Measurements from ENCODE around the gene PTHLH. TPM values are rescaled to one million over a fixed set of nuclear protein-coding genes. Genes with fewer than 3 reads are reported as not detected.

PTHLH gene
- total RNA-seq, 1 experiment from 2014 or later: 0.35 TPM

DNA sequence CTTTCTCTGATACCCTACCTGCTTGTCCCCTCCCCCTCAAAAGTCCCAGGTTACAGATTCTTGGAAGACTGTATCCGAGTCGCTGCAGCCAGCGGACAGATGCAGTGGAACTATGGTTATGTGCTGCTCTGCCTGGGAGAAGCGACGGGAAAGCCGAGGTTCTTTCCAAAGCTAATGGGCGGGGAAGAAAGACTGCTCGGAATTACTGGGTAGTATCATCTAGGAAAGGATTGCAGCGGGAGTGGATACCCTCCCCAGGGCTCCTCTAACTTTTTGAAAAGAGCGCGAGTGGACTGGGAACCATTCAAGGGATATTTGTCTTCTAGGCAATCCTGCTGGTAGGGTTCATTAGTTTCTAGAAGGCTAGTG lies 1.4 kb downstream of the PTHLH start:
- Histone ChIP-seq H2BK120ac (ENCODE audit: low read depth, low read length, poor library complexity, severe bottlenecking) (no peak overlapping the region), H2BK5ac (ENCODE audit: insufficient read length, low read length) (no peak overlapping the region), H3K23ac (ENCODE audit: insufficient read length, low read depth, low read length) (no peak overlapping the region), H2BK15ac (ENCODE audit: low read depth, low read length) (no peak overlapping the region), H3K27ac (ENCODE audit: insufficient read length, low read depth, low read length) (no peak overlapping the region), H3K79me2 (ENCODE audit: insufficient read depth, low read length) (no peaks in the 10 kb centered on the region), H4K8ac (replicated peaks; ENCODE audit: insufficient read length, low read depth, low read length) (no peak overlapping the region), H3K9ac (ENCODE audit: extremely low read depth, insufficient read length, low read length) (no peak overlapping the region), H2AK5ac (ENCODE audit: insufficient read length, low read length) (no peak overlapping the region), H3K14ac (ENCODE audit: insufficient read depth, low read length) (no peak overlapping the region), H4K20me1 (ENCODE audit: control insufficient read depth, insufficient read depth, insufficient read length) (no peaks in the 10 kb centered on the region), H3K18ac (ENCODE audit: insufficient read length, low read depth, low read length) (no peak overlapping the region), H2BK20ac (ENCODE audit: low read depth, low read length, poor library complexity, severe bottlenecking) (no peak overlapping the region), H3K79me1 (ENCODE audit: insufficient read depth, low read depth, low read length, poor library complexity, severe bottlenecking) (no peaks in the 10 kb centered on the region), H3T11ph (ENCODE audit: low read length) (no peak overlapping the region), H3K4ac (ENCODE audit: low read depth, low read length) (no peak overlapping the region), H3K4me2 (ENCODE audit: insufficient read depth, insufficient read length, low read length) (peak overlapping the region; percentile 83), H4K5ac (ENCODE audit: insufficient read length, low read depth, low read length) (no peak overlapping the region), H3K56ac (ENCODE audit: insufficient read length, low read depth, low read length) (no peak overlapping the region), H2BK12ac (ENCODE audit: insufficient read length, low read depth, low read length) (no peak overlapping the region), H4K91ac (ENCODE audit: insufficient read length, low read depth, low read length) (no peak overlapping the region), H3K9me3 (ENCODE audit: control insufficient read depth, low read depth, low read length) (no peaks in the 10 kb centered on the region), H3K4me1 (ENCODE audit: insufficient read depth, low read length) (peaks cover 2% of the 10 kb centered on the region), H3K27me3 (ENCODE audit: insufficient read depth, low read length) (peaks cover 70% of the 10 kb centered on the region), H3K23me2 (ENCODE audit: insufficient read length, low read depth, low read length, poor library complexity, severe bottlenecking) (peaks cover 39% of the 10 kb centered on the region), H2AFZ (ENCODE audit: low read length) (no peak overlapping the region)
- TF ChIP-seq, protein P1, sequence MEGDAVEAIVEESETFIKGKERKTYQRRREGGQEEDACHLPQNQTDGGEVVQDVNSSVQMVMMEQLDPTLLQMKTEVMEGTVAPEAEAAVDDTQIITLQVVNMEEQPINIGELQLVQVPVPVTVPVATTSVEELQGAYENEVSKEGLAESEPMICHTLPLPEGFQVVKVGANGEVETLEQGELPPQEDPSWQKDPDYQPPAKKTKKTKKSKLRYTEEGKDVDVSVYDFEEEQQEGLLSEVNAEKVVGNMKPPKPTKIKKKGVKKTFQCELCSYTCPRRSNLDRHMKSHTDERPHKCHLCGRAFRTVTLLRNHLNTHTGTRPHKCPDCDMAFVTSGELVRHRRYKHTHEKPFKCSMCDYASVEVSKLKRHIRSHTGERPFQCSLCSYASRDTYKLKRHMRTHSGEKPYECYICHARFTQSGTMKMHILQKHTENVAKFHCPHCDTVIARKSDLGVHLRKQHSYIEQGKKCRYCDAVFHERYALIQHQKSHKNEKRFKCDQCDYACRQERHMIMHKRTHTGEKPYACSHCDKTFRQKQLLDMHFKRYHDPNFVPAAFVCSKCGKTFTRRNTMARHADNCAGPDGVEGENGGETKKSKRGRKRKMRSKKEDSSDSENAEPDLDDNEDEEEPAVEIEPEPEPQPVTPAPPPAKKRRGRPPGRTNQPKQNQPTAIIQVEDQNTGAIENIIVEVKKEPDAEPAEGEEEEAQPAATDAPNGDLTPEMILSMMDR (conservative IDR thresholded peaks at IDR 0.05): no peak
- peak overlapping the region; percentile 60 to 84 for H3K4me3 Mint-ChIP-seq
- no CpG with 5 or more reads among the region's 11 CpGs for WGBS (ENCODE audit: extremely low coverage, insufficient read length, low lambda C conversion rate)
- peaks cover 97% of the 10 kb centered on the region for H3K27me3 Mint-ChIP-seq (ENCODE audit: low read depth)
- no peaks in the 10 kb centered on the region; a peak in 2 of 7 replicates for H3K36me3 Mint-ChIP-seq (ENCODE audit: insufficient read depth in 1 of 3, low read depth in 3 of 3)
- peaks cover 53 to 63% of the 10 kb centered on the region in 2 experiments for H3K4me1 Mint-ChIP-seq
- peaks cover 0 to 3% of the 10 kb centered on the region in 2 experiments; a peak in 2 of 5 replicates for H3K9me3 Mint-ChIP-seq
- H3K27ac Mint-ChIP-seq: no peak overlapping the region; a peak in 1 of 7 replicates
- DNase-seq: peak; percentile 62

All from H9 (cell line).